ENCODE data around the gene SLC36A4. TPM values are rescaled to one million over a fixed set of nuclear protein-coding genes. Genes with fewer than 3 reads are reported as not detected.
A peak's percentile ranks its signal among the peaks of the same experiment; 100 is the strongest.

Gene SLC36A4
- total RNA-seq, 2 experiments from 2014 or later: 3.0 to 4.2 TPM

DNA sequence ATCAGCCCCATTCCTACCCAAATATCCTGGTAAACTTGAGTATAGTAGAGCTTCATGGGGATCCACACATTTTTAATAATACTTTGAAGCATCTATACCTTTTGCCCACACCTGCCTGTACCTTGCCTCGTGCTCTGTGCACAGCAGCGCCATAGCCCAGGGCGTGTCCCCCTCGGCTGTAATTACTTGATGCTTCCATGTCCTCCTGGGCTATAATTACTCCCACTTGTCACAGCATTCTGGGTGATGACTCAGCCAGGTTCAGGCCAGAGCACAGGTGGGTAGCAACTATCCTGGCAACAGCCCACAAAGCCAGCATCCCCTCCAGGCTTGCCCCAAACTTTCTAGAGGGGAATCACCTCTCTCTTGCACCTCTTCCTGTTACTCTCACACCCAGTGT lies 23.7 kb upstream of the SLC36A4 start:
- POLR2A ChIA-PET: no interaction called here
- Histone ChIP-seq H3K79me2 (ENCODE audit: insufficient read depth, low read depth, low read length) (no peaks in the 10 kb centered on the region), H3K4me2 (ENCODE audit: low read length) (no peak overlapping the region), H2AFZ (ENCODE audit: low read length) (no peak overlapping the region), H3K4me3 (ENCODE audit: low read depth, low read length, poor library complexity, severe bottlenecking) (no peak overlapping the region), H3K27ac (ENCODE audit: low read depth, low read length, poor library complexity, severe bottlenecking) (no peak overlapping the region), H4K20me1 (ENCODE audit: insufficient read depth, low read length) (no peaks in the 10 kb centered on the region), H3K4me1 (ENCODE audit: insufficient read depth, low read length, poor library complexity, severe bottlenecking) (peaks cover 33% of the 10 kb centered on the region), H3K9me2 (ENCODE audit: insufficient read depth, low read length) (no peaks in the 10 kb centered on the region), H3K9me3 (ENCODE audit: low read length) (no peaks in the 10 kb centered on the region), H3K36me3 (ENCODE audit: insufficient read depth, low read length) (no peaks in the 10 kb centered on the region)
- TF ChIP-seq EZH2phosphoT487 (IDR thresholded peaks at IDR 0.05; ENCODE audit: borderline replicate concordance, low read depth, low read length): no peak
- TF ChIP-seq, protein P1, sequence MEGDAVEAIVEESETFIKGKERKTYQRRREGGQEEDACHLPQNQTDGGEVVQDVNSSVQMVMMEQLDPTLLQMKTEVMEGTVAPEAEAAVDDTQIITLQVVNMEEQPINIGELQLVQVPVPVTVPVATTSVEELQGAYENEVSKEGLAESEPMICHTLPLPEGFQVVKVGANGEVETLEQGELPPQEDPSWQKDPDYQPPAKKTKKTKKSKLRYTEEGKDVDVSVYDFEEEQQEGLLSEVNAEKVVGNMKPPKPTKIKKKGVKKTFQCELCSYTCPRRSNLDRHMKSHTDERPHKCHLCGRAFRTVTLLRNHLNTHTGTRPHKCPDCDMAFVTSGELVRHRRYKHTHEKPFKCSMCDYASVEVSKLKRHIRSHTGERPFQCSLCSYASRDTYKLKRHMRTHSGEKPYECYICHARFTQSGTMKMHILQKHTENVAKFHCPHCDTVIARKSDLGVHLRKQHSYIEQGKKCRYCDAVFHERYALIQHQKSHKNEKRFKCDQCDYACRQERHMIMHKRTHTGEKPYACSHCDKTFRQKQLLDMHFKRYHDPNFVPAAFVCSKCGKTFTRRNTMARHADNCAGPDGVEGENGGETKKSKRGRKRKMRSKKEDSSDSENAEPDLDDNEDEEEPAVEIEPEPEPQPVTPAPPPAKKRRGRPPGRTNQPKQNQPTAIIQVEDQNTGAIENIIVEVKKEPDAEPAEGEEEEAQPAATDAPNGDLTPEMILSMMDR (conservative IDR thresholded peaks at IDR 0.05; ENCODE audit: low read length): no peak
- intact Hi-C loops (cut with micrococcal nuclease; ENCODE audit: unreplicated experiment): no loop called here
- DNase-seq (ENCODE audit: low spot score): no peak
- CTCF ChIA-PET (ENCODE audit: unreplicated experiment): no interaction called here
- BruUV-seq (replicated peaks): no TSS peak

DNA sequence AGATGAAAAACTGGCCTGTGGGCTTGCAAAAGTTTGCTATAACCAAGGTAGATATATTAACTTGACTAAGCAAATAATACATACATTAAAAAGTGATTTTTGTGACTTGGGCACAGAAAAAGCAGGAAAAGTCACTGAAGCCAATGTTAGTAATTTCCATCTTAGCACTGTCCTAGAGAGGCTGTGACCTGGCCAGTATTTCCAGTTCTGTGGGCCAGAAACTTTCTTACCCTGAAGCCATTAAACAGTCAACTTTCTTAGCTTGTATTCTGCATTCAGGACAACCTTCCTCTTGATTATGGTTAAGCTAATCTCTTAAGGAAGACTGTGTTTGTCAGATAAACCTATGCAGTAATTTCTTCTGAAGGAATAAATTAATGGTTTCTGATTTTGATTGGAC lies 22.3 kb upstream of the SLC36A4 start:
- H3K4me3 ChIP-seq (ENCODE audit: low read depth, low read length, poor library complexity, severe bottlenecking): no peak overlapping the region
- no peaks in the 10 kb centered on the region for H3K36me3 ChIP-seq (ENCODE audit: insufficient read depth, low read length)
- no peaks in the 10 kb centered on the region for H3K9me3 ChIP-seq (ENCODE audit: low read length)
- H3K4me2 ChIP-seq (ENCODE audit: low read length): 0 out of 2 replicates have a peak overlapping the region, but pooled peaks have one; percentile 21
- no peak overlapping the region for H2AFZ ChIP-seq (ENCODE audit: low read length)
- no peaks in the 10 kb centered on the region for H3K9me2 ChIP-seq (ENCODE audit: insufficient read depth, low read length)
- ChIA-PET POLR2A (interaction anchor here (0.5 kb wide), 1 partner anchor 246 kb away, joined by 3 read pairs; no protein-coding TSS in a partner anchor), CTCF (ENCODE audit: unreplicated experiment) (no interaction called here)
- H3K4me1 ChIP-seq (ENCODE audit: insufficient read depth, low read length, poor library complexity, severe bottlenecking): peaks cover 40% of the 10 kb centered on the region
- no TSS peak for BruUV-seq (replicated peaks)
- H3K79me2 ChIP-seq (ENCODE audit: insufficient read depth, low read depth, low read length): no peaks in the 10 kb centered on the region
- H4K20me1 ChIP-seq (ENCODE audit: insufficient read depth, low read length): no peaks in the 10 kb centered on the region
- H3K27ac ChIP-seq (ENCODE audit: low read depth, low read length, poor library complexity, severe bottlenecking): no peak overlapping the region
- no peak for DNase-seq (ENCODE audit: low spot score)
- TF ChIP-seq, protein P1 (conservative IDR thresholded peaks at IDR 0.05; ENCODE audit: low read length): no peak
- no peak for TF ChIP-seq EZH2phosphoT487 (IDR thresholded peaks at IDR 0.05; ENCODE audit: borderline replicate concordance, low read depth, low read length)
- intact Hi-C loops (cut with micrococcal nuclease; ENCODE audit: unreplicated experiment): no loop called here

DNA sequence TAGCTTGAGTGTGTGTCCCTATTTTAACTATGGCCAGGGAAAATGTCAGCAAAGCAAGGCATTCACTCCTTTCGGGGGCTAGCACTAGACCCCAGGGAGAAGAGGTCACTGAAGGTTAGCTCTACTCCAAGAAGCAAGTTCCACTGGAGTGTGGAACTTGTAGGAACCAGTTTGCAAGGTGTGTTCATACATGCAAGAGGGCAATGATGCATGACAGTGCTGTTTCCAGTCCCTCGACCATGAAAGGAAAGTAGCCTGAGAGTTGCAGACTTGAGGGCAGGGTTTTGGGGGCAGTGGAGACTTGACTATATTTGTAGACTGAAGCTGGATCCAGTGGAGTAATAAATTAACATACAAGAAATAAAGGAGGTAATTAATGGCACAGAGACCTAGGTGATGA lies 21.6 kb upstream of the SLC36A4 start:
- Histone ChIP-seq H2AFZ (ENCODE audit: low read length) (no peak overlapping the region), H3K36me3 (ENCODE audit: insufficient read depth, low read length) (no peaks in the 10 kb centered on the region), H3K9me3 (ENCODE audit: low read length) (no peaks in the 10 kb centered on the region), H3K4me1 (ENCODE audit: insufficient read depth, low read length, poor library complexity, severe bottlenecking) (peaks cover 40% of the 10 kb centered on the region), H3K4me3 (ENCODE audit: low read depth, low read length, poor library complexity, severe bottlenecking) (no peak overlapping the region), H3K79me2 (ENCODE audit: insufficient read depth, low read depth, low read length) (no peaks in the 10 kb centered on the region), H3K4me2 (ENCODE audit: low read length) (peak overlapping the region; percentile 21; the same call in 1 of the 2 replicates), H3K27ac (ENCODE audit: low read depth, low read length, poor library complexity, severe bottlenecking) (no peak overlapping the region), H3K9me2 (ENCODE audit: insufficient read depth, low read length) (no peaks in the 10 kb centered on the region), H4K20me1 (ENCODE audit: insufficient read depth, low read length) (no peaks in the 10 kb centered on the region)
- intact Hi-C loops (cut with micrococcal nuclease; ENCODE audit: unreplicated experiment): no loop called here
- ChIA-PET CTCF (ENCODE audit: unreplicated experiment) (no interaction called here), POLR2A (interaction anchor here (0.5 kb wide), 1 partner anchor 247 kb away, joined by 3 read pairs; no protein-coding TSS in a partner anchor)
- TF ChIP-seq EZH2phosphoT487 (IDR thresholded peaks at IDR 0.05; ENCODE audit: borderline replicate concordance, low read depth, low read length): no peak
- TF ChIP-seq, protein P1 (conservative IDR thresholded peaks at IDR 0.05; ENCODE audit: low read length): no peak
- no TSS peak for BruUV-seq (replicated peaks)
- peak; percentile 50 for DNase-seq (ENCODE audit: low spot score)

Measured in OCI-LY7 (cell line).